Chondrocyte (in vitro differentiated cells): Measurements from ENCODE around the gene SPTB. TPM values are rescaled to one million over a fixed set of nuclear protein-coding genes. Genes with fewer than 3 reads are reported as not detected.

Source experiments
- DNase-seq: peaks from one replicate; pipeline ENCODE4 v3.0.0; 2021; ENCODE audit warnings: mixed read lengths, low spot score
- H3K27ac Mint-ChIP-seq: one replicate; pipeline ENCODE4 v1.8.0; 2021; ENCODE audit warnings: mild to moderate bottlenecking, moderate library complexity, mixed read lengths; ENCODE audit not compliant: unreplicated experiment
- H3K27me3 Mint-ChIP-seq: 2 replicates; pipeline ENCODE4 v1.8.0; 2021; ENCODE audit warnings: low read depth, mixed read lengths
- H3K36me3 Mint-ChIP-seq: 2 replicates; pipeline ENCODE4 v1.8.0; 2021; ENCODE audit warnings: low read depth, mixed read lengths
- H3K4me1 Mint-ChIP-seq: 2 replicates; pipeline ENCODE4 v1.8.0; 2021; ENCODE audit warnings: low read depth, mild to moderate bottlenecking, mixed read lengths
- H3K4me3 Mint-ChIP-seq: one replicate; pipeline ENCODE4 v1.8.0; 2021; ENCODE audit warnings: mild to moderate bottlenecking, moderate library complexity, mixed read lengths; ENCODE audit not compliant: unreplicated experiment
- H3K9me3 Mint-ChIP-seq: 2 replicates; pipeline ENCODE4 v1.8.0; 2021; ENCODE audit warnings: low read depth, mixed read lengths
- total RNA-seq: library from RNA; stranded (reverse); gene quantifications from 3 replicates; pipeline ENCODE4 v1.2.1, GENCODE V29; 2021
- TF ChIP-seq, protein P1 (sequence below): fragments of 200-600 bp; sonication (generic); IDR thresholded peaks from 2 replicates; pipeline ENCODE4 v1.5.0; 2021; ENCODE audit warnings: antibody characterized with exemption, mild to moderate bottlenecking, moderate library complexity

Gene SPTB
- total RNA-seq, 1 donor from 2014 or later: 7.2 TPM

- H3K9me3 Mint-ChIP-seq: peaks cover 17% of the 10 kb centered on the region
- peaks cover 12% of the 10 kb centered on the region for H3K36me3 Mint-ChIP-seq
- H3K4me3 Mint-ChIP-seq: no peak overlapping the region
- peak overlapping the region; percentile 29 for H3K27ac Mint-ChIP-seq
- H3K27me3 Mint-ChIP-seq: no peaks in the 10 kb centered on the region
- H3K4me1 Mint-ChIP-seq: peaks cover 74% of the 10 kb centered on the region
- TF ChIP-seq, protein P1, sequence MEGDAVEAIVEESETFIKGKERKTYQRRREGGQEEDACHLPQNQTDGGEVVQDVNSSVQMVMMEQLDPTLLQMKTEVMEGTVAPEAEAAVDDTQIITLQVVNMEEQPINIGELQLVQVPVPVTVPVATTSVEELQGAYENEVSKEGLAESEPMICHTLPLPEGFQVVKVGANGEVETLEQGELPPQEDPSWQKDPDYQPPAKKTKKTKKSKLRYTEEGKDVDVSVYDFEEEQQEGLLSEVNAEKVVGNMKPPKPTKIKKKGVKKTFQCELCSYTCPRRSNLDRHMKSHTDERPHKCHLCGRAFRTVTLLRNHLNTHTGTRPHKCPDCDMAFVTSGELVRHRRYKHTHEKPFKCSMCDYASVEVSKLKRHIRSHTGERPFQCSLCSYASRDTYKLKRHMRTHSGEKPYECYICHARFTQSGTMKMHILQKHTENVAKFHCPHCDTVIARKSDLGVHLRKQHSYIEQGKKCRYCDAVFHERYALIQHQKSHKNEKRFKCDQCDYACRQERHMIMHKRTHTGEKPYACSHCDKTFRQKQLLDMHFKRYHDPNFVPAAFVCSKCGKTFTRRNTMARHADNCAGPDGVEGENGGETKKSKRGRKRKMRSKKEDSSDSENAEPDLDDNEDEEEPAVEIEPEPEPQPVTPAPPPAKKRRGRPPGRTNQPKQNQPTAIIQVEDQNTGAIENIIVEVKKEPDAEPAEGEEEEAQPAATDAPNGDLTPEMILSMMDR: no peak
- no peak for DNase-seq
Observed at GRCh38 chr14:64711039-64711438, 168.7 kb downstream of the SPTB start.

DNA sequence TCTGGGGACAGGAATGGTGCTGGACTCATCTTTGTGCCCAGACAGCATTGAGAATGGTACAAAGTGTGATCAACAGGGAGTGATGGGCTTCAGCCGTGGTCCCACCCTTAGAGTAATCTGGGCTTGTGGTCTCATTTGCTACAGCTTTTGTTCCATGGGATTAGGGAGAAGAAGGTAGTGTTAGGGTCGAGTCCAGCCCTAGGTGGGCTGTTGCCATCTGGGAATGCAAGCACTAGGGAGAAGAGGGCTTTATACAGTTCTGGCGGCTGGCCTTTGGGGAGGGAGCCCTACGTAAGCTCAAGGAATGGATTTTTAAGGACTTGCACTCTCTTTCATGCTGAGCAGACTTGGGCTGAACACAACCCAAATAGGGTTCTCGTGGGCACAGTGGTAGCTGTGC is 170.6 kb downstream of the SPTB start:
- Mint-ChIP-seq H3K36me3 (peaks cover 10% of the 10 kb centered on the region), H3K9me3 (peaks cover 14% of the 10 kb centered on the region), H3K27me3 (no peaks in the 10 kb centered on the region), H3K4me3 (peak overlapping the region; percentile 78), H3K27ac (peak overlapping the region; percentile 70), H3K4me1 (peaks cover 71% of the 10 kb centered on the region)
- TF ChIP-seq, protein P1: no peak
- no peak for DNase-seq

GRCh38 chr14:64708148-64709004 is 171.3 kb downstream of the SPTB start:
- Mint-ChIP-seq H3K27me3 (no peaks in the 10 kb centered on the region), H3K4me1 (peaks cover 76% of the 10 kb centered on the region), H3K27ac (peak overlapping the region; percentile 70), H3K4me3 (peak overlapping the region; percentile 78), H3K36me3 (peaks cover 7% of the 10 kb centered on the region), H3K9me3 (peaks cover 10% of the 10 kb centered on the region)
- TF ChIP-seq, protein P1: no peak
- no peak for DNase-seq

- DNase-seq: no peak
- Mint-ChIP-seq H3K9me3 (peaks cover 3% of the 10 kb centered on the region), H3K36me3 (peaks cover 3% of the 10 kb centered on the region), H3K27ac (peak overlapping the region; percentile 70), H3K4me1 (peaks cover 81% of the 10 kb centered on the region), H3K4me3 (peak overlapping the region; percentile 78), H3K27me3 (no peaks in the 10 kb centered on the region)
- TF ChIP-seq, protein P1: no peak
Observed at GRCh38 chr14:64707661-64708060, 172.0 kb downstream of the SPTB start.

GRCh38 chr14:64706593-64707193 is 173.0 kb downstream of the SPTB start:
- no peak for DNase-seq
- Mint-ChIP-seq H3K9me3 (no peaks in the 10 kb centered on the region), H3K4me3 (peak overlapping the region; percentile 78), H3K4me1 (peaks cover 74% of the 10 kb centered on the region), H3K36me3 (peaks cover 3% of the 10 kb centered on the region), H3K27ac (peak overlapping the region; percentile 30), H3K27me3 (no peaks in the 10 kb centered on the region)
- TF ChIP-seq, protein P1: no peak
